ENCODE measurements around the gene TNS3.

Gene TNS3

DNA sequence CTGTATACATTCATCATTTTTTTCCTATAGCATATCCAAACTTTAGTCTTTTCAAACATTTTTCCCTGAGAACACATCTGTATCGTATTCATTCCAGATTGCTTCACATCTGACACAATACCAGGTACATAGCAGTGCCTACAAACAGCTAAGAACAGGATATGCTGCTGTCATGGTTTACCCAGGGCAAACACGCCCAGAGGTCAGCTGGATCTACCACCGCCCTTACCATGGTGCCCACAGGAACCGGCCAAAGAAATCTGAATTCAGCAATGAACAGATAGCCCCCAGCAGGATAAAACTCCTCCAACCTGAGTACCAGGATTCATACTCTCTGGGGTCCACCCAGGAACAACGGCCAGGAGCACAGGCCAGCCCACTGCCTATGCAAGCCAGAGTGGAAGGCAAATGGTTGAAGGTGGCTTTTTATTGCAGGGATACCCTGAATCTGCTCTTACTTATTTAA, 43.0 kb downstream of the TNS3 start:
- no peak for TF ChIP-seq CTCF (IDR thresholded peaks at IDR 0.05; ENCODE audit: insufficient read depth, missing control alignments)
- no peak for DNase-seq (ENCODE audit: insufficient read length, low spot score)
- FAIRE-seq = no peak

- FAIRE-seq (no peak), DNase-seq (ENCODE audit: insufficient read length, low spot score) (no peak)
- no peak for TF ChIP-seq CTCF (IDR thresholded peaks at IDR 0.05; ENCODE audit: insufficient read depth, missing control alignments)
Observed at GRCh38 chr7:47537716-47538675, 43.9 kb downstream of the TNS3 start.

GRCh38 chr7:47536661-47537611, 45.0 kb downstream of the TNS3 start:
- TF ChIP-seq CTCF (IDR thresholded peaks at IDR 0.05; ENCODE audit: insufficient read depth, missing control alignments) = no peak
- no peak for FAIRE-seq

GRCh38 chr7:47535704-47536628, 45.9 kb downstream of the TNS3 start:
- FAIRE-seq (no peak), DNase-seq (ENCODE audit: insufficient read length, low spot score) (no peak)
- TF ChIP-seq CTCF (IDR thresholded peaks at IDR 0.05; ENCODE audit: insufficient read depth, missing control alignments) = no peak

More at GRCh38 chr7:47536661-47537611, 45.0 kb downstream of the TNS3 start:
- peak; percentile 40 for DNase-seq (ENCODE audit: insufficient read length, low spot score)

- no peak for DNase-seq (ENCODE audit: insufficient read length, low spot score)
- FAIRE-seq = no peak
- TF ChIP-seq CTCF (IDR thresholded peaks at IDR 0.05; ENCODE audit: insufficient read depth, missing control alignments) = no peak
Observed at GRCh38 chr7:47535035-47535703, 46.7 kb downstream of the TNS3 start.

Data from D721Med (cell line).